GM21360 (cell line): ENCODE measurements around the gene NRDE2.
"Not testable (repeated sequence)": the region's sequence is repeated elsewhere in the genome, so short reads cannot be mapped to it uniquely, and the experiment has no call there.

ENCODE experiments used
- ATAC-seq: cut with Tn5 transposase; IDR thresholded peaks from one replicate; pipeline ENCODE4 v1.9.1; 2021; ENCODE audit warnings: mild to moderate bottlenecking, moderate library complexity; ENCODE audit not compliant: unreplicated experiment

The NRDE2 gene

GRCh38 chr14:90344331-90345238, 12.8 kb upstream of the NRDE2 start:
- ATAC-seq = no peak

- no peak for ATAC-seq
These were observed 10.6 kb upstream of the NRDE2 start for GRCh38 chr14:90342327-90342726.

- no peak for ATAC-seq
These were observed 10.0 kb upstream of the NRDE2 start for GRCh38 chr14:90341784-90342183.

GRCh38 chr14:90341232-90341631, 9.5 kb upstream of the NRDE2 start:
- not testable (repeated sequence) for ATAC-seq

- ATAC-seq = no peak
These were observed 5.2 kb upstream of the NRDE2 start for GRCh38 chr14:90336985-90337384.

- no peak for ATAC-seq
These were observed 4.7 kb upstream of the NRDE2 start for GRCh38 chr14:90336401-90336800.

GRCh38 chr14:90332271-90332584, 487 bp upstream of the NRDE2 start:
- ATAC-seq = no peak

- no peak for ATAC-seq
These were observed 1.2 kb downstream of the NRDE2 start for GRCh38 chr14:90330203-90331196.

- ATAC-seq = no peak
These were observed 9.8 kb downstream of the NRDE2 start for GRCh38 chr14:90321891-90322290.

- no peak for ATAC-seq
These were observed 11.9 kb downstream of the NRDE2 start for GRCh38 chr14:90319634-90320541.

- no peak for ATAC-seq
These were observed 12.6 kb downstream of the NRDE2 start for GRCh38 chr14:90319173-90319572.

- no peak for ATAC-seq
These were observed 13.7 kb downstream of the NRDE2 start for GRCh38 chr14:90318016-90318415.

- ATAC-seq = no peak
These were observed 14.5 kb downstream of the NRDE2 start for GRCh38 chr14:90317286-90317685.

GRCh38 chr14:90308561-90308960, 23.2 kb downstream of the NRDE2 start:
- ATAC-seq = no peak

GRCh38 chr14:90305176-90305601, 26.6 kb downstream of the NRDE2 start:
- no peak for ATAC-seq

- ATAC-seq = no peak
These were observed 27.2 kb downstream of the NRDE2 start for GRCh38 chr14:90304502-90304901.

- ATAC-seq = no peak
These were observed 28.3 kb downstream of the NRDE2 start for GRCh38 chr14:90303473-90303872.

- no peak for ATAC-seq
These were observed 29.0 kb downstream of the NRDE2 start for GRCh38 chr14:90302529-90303303.

- ATAC-seq = no peak
These were observed 30.1 kb downstream of the NRDE2 start for GRCh38 chr14:90301668-90302090.

GRCh38 chr14:90301122-90301521, 30.6 kb downstream of the NRDE2 start:
- ATAC-seq = no peak
